Body of pancreas (tissue), 4 donors: ENCODE data around the gene FBXW10B. TPM values are rescaled to one million over a fixed set of nuclear protein-coding genes. Genes with fewer than 3 reads are reported as not detected.
"Not testable (repeated sequence)": the region's sequence is repeated elsewhere in the genome, so short reads cannot be mapped to it uniquely, and the experiment has no call there.

Experiments
- ATAC-seq: fragments of 150-250 bp; one replicate; pipeline ENCODE4 v1.9.1; 2016
- DNase-seq, 4 donors: peaks; one replicate each; pipeline ENCODE4 v3.0.0-alpha.2; 2019
- H3K27ac ChIP-seq, 4 donors: fragments of 200-600 bp; sonication (generic); 1 replicate in 3 of 4; 2 replicates in 1 of 4; pipeline versions ENCODE4 v1.5.1 to v1.6.1; 2016 to 2019; ENCODE audit warnings: mild to moderate bottlenecking in 1 of 4, mixed read lengths in 1 of 4, moderate library complexity in 1 of 4
- H3K27me3 ChIP-seq, 2 donors: fragments of 200-600 bp; sonication (generic); one replicate each; pipeline ENCODE4 v1.6.0; 2016; ENCODE audit warnings: mild to moderate bottlenecking in 1 of 2
- H3K36me3 ChIP-seq, 2 donors: fragments of 200-600 bp; sonication (generic); replicated peaks in 1 of 2; 2 replicates each; pipeline ENCODE4 v1.5.1; 2016; ENCODE audit warnings: low read depth in 2 of 2; ENCODE audit not compliant: insufficient read depth in 1 of 2
- H3K4me1 ChIP-seq: fragments of 200-600 bp; sonication (generic); one replicate; pipeline ENCODE4 v1.6.0; 2016
- H3K4me3 ChIP-seq, 2 donors: fragments of 200-600 bp; sonication (generic); 1 replicate in 1 of 2; 2 replicates in 1 of 2; pipeline ENCODE4 v1.5.1; 2016 to 2019
- H3K9me3 ChIP-seq, 3 donors: fragments of 200-600 bp; sonication (generic); 1 replicate in 2 of 3; 2 replicates in 1 of 3; pipeline ENCODE4 v1.5.1; 2016
- CTCF ChIP-seq, 7 experiments: fragments of 450-650 bp in 4 of 7; fragments of 200-600 bp in 3 of 7; sonication (generic) in 3 of 7; IDR thresholded peaks; one replicate each; pipeline ENCODE4 v1.5.1; 2016 to 2019; ENCODE audit warnings: antibody characterized with exemption in 7 of 7
- POLR2A ChIP-seq, 3 donors: fragments of 450-650 bp; IDR thresholded peaks; one replicate each; pipeline ENCODE4 v1.6.1; 2016; ENCODE audit warnings: antibody characterized with exemption in 3 of 3, mild to moderate bottlenecking in 2 of 3
- WGBS, 2 donors: methylation state at CpG; one replicate each; pipeline ENCODE4 v1.1.5; 2017; 5-methylcytosine and 5-hydroxymethylcytosine counted together
- intact Hi-C: fragments of 100-400 bp; cut with DNase I; formaldehyde crosslinking; loops from one replicate; pipeline ENCODE4 v1.15.1; 2023
- total RNA-seq, 2 donors: library from RNA; depleted of rRNA; stranded (reverse); fragments of >200 nt; gene quantifications; one replicate each; pipeline ENCODE4 v1.1.0, GENCODE V29; 2016

The FBXW10B gene
- total RNA-seq, 2 donors from 2014 or later: not detected

GRCh38 chr17:15648386-15648785 lies 28.9 kb upstream of the FBXW10B start:
- Histone ChIP-seq H3K9me3 (no peaks in the 10 kb centered on the region), H3K36me3 (no peaks in the 10 kb centered on the region), H3K27me3 (no peaks in the 10 kb centered on the region), H3K4me3 (no peak overlapping the region), H3K27ac (no peak overlapping the region), H3K4me1 (peaks cover 28% of the 10 kb centered on the region)
- 94% methylated on average over 5 of the region's 5 CpGs; no CpG with 5 or more reads in 1 of the 2 donors for WGBS, 2 donors
- intact Hi-C loops: no loop called here
- ATAC-seq (no peak), DNase-seq (no peak)
- TF ChIP-seq CTCF (IDR thresholded peaks at IDR 0.05) (no peak), POLR2A (IDR thresholded peaks at IDR 0.05) (no peak)

GRCh38 chr17:15645942-15646312 lies 26.4 kb upstream of the FBXW10B start:
- H3K27me3 ChIP-seq, intact Hi-C loops, H3K9me3 ChIP-seq, H3K4me3 ChIP-seq, DNase-seq, H3K36me3 ChIP-seq: not testable (repeated sequence)
- Histone ChIP-seq H3K4me1 (peaks cover 17% of the 10 kb centered on the region), H3K27ac (peak overlapping the region in 3 of 4 donors; percentile 21 to 59 (median 57))
- ATAC-seq: peak; percentile 18
- 80 to 85% methylated on average over 5 of the region's 5 CpGs for WGBS, 2 donors

GRCh38 chr17:15645099-15645941 lies 25.8 kb upstream of the FBXW10B start:
- H3K9me3 ChIP-seq, intact Hi-C loops, DNase-seq, H3K36me3 ChIP-seq, H3K27me3 ChIP-seq, H3K4me3 ChIP-seq: not testable (repeated sequence)
- H3K4me1 ChIP-seq: peaks cover 11% of the 10 kb centered on the region
- ATAC-seq: peak; percentile 34
- 51 to 64% methylated on average over 10 of the region's 10 CpGs for WGBS, 2 donors
- peak overlapping the region in 3 of 4 donors; percentile 21 to 59 (median 57) for H3K27ac ChIP-seq

- 86 to 100% methylated on average over 1 to 2 of the region's 12 CpGs for WGBS, 2 donors
- not testable (repeated sequence) for H3K27ac ChIP-seq
- peak; percentile 75 for ATAC-seq
Observed at GRCh38 chr17:15642505-15643251, 23.2 kb upstream of the FBXW10B start.

GRCh38 chr17:15642014-15642413 lies 22.5 kb upstream of the FBXW10B start:
- DNase-seq, H3K4me1 ChIP-seq, H3K36me3 ChIP-seq, ATAC-seq, H3K27me3 ChIP-seq, intact Hi-C loops, H3K9me3 ChIP-seq, H3K27ac ChIP-seq, H3K4me3 ChIP-seq: not testable (repeated sequence)
- 94 to 100% methylated on average over 1 to 4 of the region's 4 CpGs for WGBS, 2 donors

More at GRCh38 chr17:15642505-15643251, 23.2 kb upstream of the FBXW10B start:
- intact Hi-C loops, H3K9me3 ChIP-seq, DNase-seq, H3K36me3 ChIP-seq, H3K4me3 ChIP-seq, H3K27me3 ChIP-seq, H3K4me1 ChIP-seq: not testable (repeated sequence)

- H3K4me1 ChIP-seq, H3K27ac ChIP-seq, H3K4me3 ChIP-seq, H3K9me3 ChIP-seq, H3K27me3 ChIP-seq, intact Hi-C loops, DNase-seq, H3K36me3 ChIP-seq, ATAC-seq: not testable (repeated sequence)
- 68 to 95% methylated on average over 2 of the region's 2 CpGs for whole genome bisulfite sequencing, 2 donors
Observed at GRCh38 chr17:15630930-15631453, 11.5 kb upstream of the FBXW10B start.

- 83 to 86% methylated on average over 7 of the region's 7 CpGs for WGBS, 2 donors
- H3K27ac ChIP-seq, H3K36me3 ChIP-seq, H3K4me1 ChIP-seq, ATAC-seq, H3K9me3 ChIP-seq, H3K4me3 ChIP-seq, H3K27me3 ChIP-seq, intact Hi-C loops, DNase-seq: not testable (repeated sequence)
Observed at GRCh38 chr17:15629991-15630390, 10.5 kb upstream of the FBXW10B start.

GRCh38 chr17:15623661-15624209 lies 4.2 kb upstream of the FBXW10B start:
- H3K9me3 ChIP-seq, intact Hi-C loops, DNase-seq: not testable (repeated sequence)

GRCh38 chr17:15623255-15623654 lies 3.8 kb upstream of the FBXW10B start:
- H3K9me3 ChIP-seq, H3K27ac ChIP-seq, DNase-seq, intact Hi-C loops, H3K36me3 ChIP-seq, H3K4me1 ChIP-seq, H3K27me3 ChIP-seq, H3K4me3 ChIP-seq, ATAC-seq: not testable (repeated sequence)
- WGBS, 2 donors: 87 to 89% methylated on average over 2 to 3 of the region's 4 CpGs

More at GRCh38 chr17:15623661-15624209, 4.2 kb upstream of the FBXW10B start:
- H3K4me1 ChIP-seq, H3K36me3 ChIP-seq, ATAC-seq, H3K27ac ChIP-seq, H3K4me3 ChIP-seq, H3K27me3 ChIP-seq: not testable (repeated sequence)
- 83% methylated on average over 3 of the region's 3 CpGs for WGBS, 2 donors

- H3K4me1 ChIP-seq, H3K27me3 ChIP-seq, H3K27ac ChIP-seq, DNase-seq, H3K4me3 ChIP-seq, H3K36me3 ChIP-seq, H3K9me3 ChIP-seq, intact Hi-C loops, ATAC-seq: not testable (repeated sequence)
- WGBS, 2 donors: 78 to 88% methylated on average over 4 to 8 of the region's 8 CpGs
Observed at GRCh38 chr17:15622124-15622523, 2.6 kb upstream of the FBXW10B start.
